B cell (primary cell): ENCODE results near the gene HS6ST3. TPM values are rescaled to one million over a fixed set of nuclear protein-coding genes. Genes with fewer than 3 reads are reported as not detected.
"Not testable (repeated sequence)": the region's sequence is repeated elsewhere in the genome, so short reads cannot be mapped to it uniquely, and the experiment has no call there.

Experiments
- ATAC-seq: fragments of 200-7000 bp; cut with Tn5 transposase; one replicate; pipeline ENCODE4 v1.10.0; 2021; ENCODE audit warnings: low read depth, mild to moderate bottlenecking, moderate number of reproducible peaks, moderate library complexity
- CTCF ChIA-PET: fragments of 350-600 bp; sonication (Branson Sonifier 250); formaldehyde crosslinking; loops from one replicate; lab custom pipeline; 2021; ENCODE audit warnings: antibody characterized with exemption, inconsistent platforms; lab: Charles Lee
- POLR2A ChIA-PET: fragments of 350-600 bp; sonication (Branson Sonifier 250); formaldehyde crosslinking; loops from one replicate; lab custom pipeline; 2021; ENCODE audit warnings: antibody characterized with exemption; lab: Charles Lee
- DNase-seq: peaks from one replicate; pipeline ENCODE4 v3.0.0; 2013
- H2AFZ ChIP-seq: 2 replicates; pipeline ENCODE4 v1.6.1; 2012; ENCODE audit warnings: mild to moderate bottlenecking, low read depth, low read length; ENCODE audit not compliant: insufficient read depth, poor library complexity, severe bottlenecking
- H3K27ac ChIP-seq, 2 donors: 1 replicate in 1 of 2; 2 replicates in 1 of 2; pipeline ENCODE4 v1.5.1; 2012 to 2013; ENCODE audit warnings: low read length in 2 of 2, mild to moderate bottlenecking in 2 of 2, moderate library complexity in 1 of 2
- H3K27me3 ChIP-seq, 4 experiments: fragments of 200-600 bp in 1 of 4; sonication (generic) in 1 of 4; replicated peaks in 1 of 4; 1 replicate in 2 of 4; 2 replicates in 2 of 4; pipeline versions ENCODE4 v1.6.1 to v1.7.0; 2013 to 2016; ENCODE audit warnings: low read length in 3 of 4, mild to moderate bottlenecking in 2 of 4, mixed read lengths in 1 of 4, moderate library complexity in 1 of 4; ENCODE audit not compliant: insufficient read depth in 4 of 4, control insufficient read depth in 3 of 4; ENCODE audit errors: control extremely low read depth in 1 of 4
- H3K36me3 ChIP-seq, 2 experiments: replicated peaks in 1 of 2; 1 replicate in 1 of 2; 2 replicates in 1 of 2; pipeline versions ENCODE4 v1.6.1 to v1.7.1; 2013; ENCODE audit warnings: low read length in 1 of 2; ENCODE audit not compliant: insufficient read depth in 2 of 2, control insufficient read depth in 1 of 2; ENCODE audit errors: control extremely low read depth in 1 of 2, extremely low read depth in 1 of 2
- H3K4me1 ChIP-seq, 2 donors: fragments of 200-600 bp in 1 of 2; sonication (generic) in 1 of 2; 1 replicate in 1 of 2; 2 replicates in 1 of 2; pipeline versions ENCODE4 v1.5.1 to v1.6.1; 2013 to 2017; ENCODE audit warnings: low read length in 2 of 2; ENCODE audit not compliant: control insufficient read depth in 2 of 2, insufficient read depth in 2 of 2
- H3K4me2 ChIP-seq: replicated peaks from 2 replicates; pipeline ENCODE3; 2012; ENCODE audit warnings: mild to moderate bottlenecking, low read depth, low read length; ENCODE audit not compliant: poor library complexity, severe bottlenecking
- H3K4me3 ChIP-seq, 5 experiments: fragments of 200-600 bp in 1 of 5; sonication (generic) in 1 of 5; 1 replicate in 3 of 5; 2 replicates in 2 of 5; pipeline versions ENCODE4 v1.5.1 to v1.7.0; 2011 to 2016; ENCODE audit warnings: low read length in 4 of 5, mild to moderate bottlenecking in 4 of 5, low read depth in 2 of 5, control low read depth in 1 of 5, moderate library complexity in 1 of 5; ENCODE audit not compliant: insufficient read depth in 1 of 5; ENCODE audit errors: control extremely low read depth in 1 of 5, extremely low read depth in 1 of 5
- H3K79me2 ChIP-seq: fragments of 200-600 bp; sonication (generic); one replicate; pipeline ENCODE4 v1.6.0; 2016; ENCODE audit warnings: low read length; ENCODE audit not compliant: control insufficient read depth, insufficient read depth
- H3K9ac ChIP-seq: fragments of 200-600 bp; sonication (generic); 2 replicates; pipeline ENCODE4 v1.6.1; 2017; ENCODE audit warnings: mild to moderate bottlenecking, low read length, moderate library complexity
- H3K9me3 ChIP-seq, 3 donors: one replicate each; pipeline versions ENCODE4 v1.6.1 to v1.7.1; 2013; ENCODE audit warnings: low read length in 2 of 3; ENCODE audit not compliant: control insufficient read depth in 2 of 3, insufficient read depth in 1 of 3; ENCODE audit errors: control extremely low read depth in 1 of 3
- H4K20me1 ChIP-seq: 2 replicates; pipeline ENCODE4 v1.6.0; 2012; ENCODE audit warnings: mild to moderate bottlenecking, low read length; ENCODE audit not compliant: insufficient read depth, control insufficient read depth, poor library complexity, severe bottlenecking
- H3K27ac Mint-ChIP-seq: one replicate; pipeline ENCODE4 v1.8.0; 2021; ENCODE audit warnings: mixed read lengths
- H3K27me3 Mint-ChIP-seq: one replicate; pipeline ENCODE4 v1.8.0; 2021; ENCODE audit warnings: mixed read lengths
- H3K4me1 Mint-ChIP-seq: one replicate; pipeline ENCODE4 v1.8.0; 2021; ENCODE audit warnings: mixed read lengths
- H3K4me3 Mint-ChIP-seq: one replicate; pipeline ENCODE4 v1.8.0; 2021; ENCODE audit warnings: mixed read lengths
- H3K9me3 Mint-ChIP-seq: one replicate; pipeline ENCODE4 v1.8.0; 2022; ENCODE audit warnings: mixed read lengths; ENCODE audit not compliant: insufficient read depth
- WGBS: methylation state at CpG from one replicate; pipeline ENCODE4 v1.1.5; 2013; ENCODE audit warnings: missing lambda C conversion rate; ENCODE audit not compliant: insufficient coverage; 5-methylcytosine and 5-hydroxymethylcytosine counted together
- intact Hi-C: fragments of 100-400 bp; cut with micrococcal nuclease; formaldehyde crosslinking; loops from one replicate; pipeline ENCODE4 v1.10.0; 2022
- polyA plus RNA-seq: library from polyadenylated mRNA; depleted of rRNA; stranded (reverse); fragments of >200 nt; gene quantifications from 2 replicates; pipeline ENCODE4 v1.2.3, GENCODE V29; 2012
- total RNA-seq, 2 donors: library from RNA; stranded (reverse); fragments of 120-200 nt in 1 of 2; gene quantifications; 1 replicate in 1 of 2; 2 replicates in 1 of 2; pipeline versions ENCODE4 v1.2.3 to v1.2.4, GENCODE V29; 2013 to 2022

HS6ST3 gene
- total and polyA plus RNA-seq, 2 donors (not counting 1 experiment from before 2014, with no cell fraction given): not detected

- H3K4me1 Mint-ChIP-seq, H3K27ac Mint-ChIP-seq, H3K9me3 Mint-ChIP-seq, H3K4me2 ChIP-seq, H2AFZ ChIP-seq, H3K79me2 ChIP-seq, intact Hi-C loops, H3K27ac ChIP-seq, POLR2A ChIA-PET, H3K9ac ChIP-seq, H3K4me3 ChIP-seq, H3K4me1 ChIP-seq, H4K20me1 ChIP-seq, H3K36me3 ChIP-seq, CTCF ChIA-PET, DNase-seq, H3K4me3 Mint-ChIP-seq, ATAC-seq: not testable (repeated sequence)
- H3K9me3 ChIP-seq: peaks cover 0 to 23% (median 0%) of the 10 kb centered on the region in 3 donors
- no CpG with 5 or more reads among the region's 5 CpGs for WGBS
- peaks cover 0 to 17% (median 2%) of the 10 kb centered on the region in 4 experiments for H3K27me3 ChIP-seq
- peaks cover 15% of the 10 kb centered on the region for H3K27me3 Mint-ChIP-seq
Observed at GRCh38 chr13:96051491-96051890, 38.4 kb upstream of the HS6ST3 start.

- intact Hi-C loops, H3K27ac Mint-ChIP-seq, H3K9me3 Mint-ChIP-seq, DNase-seq, CTCF ChIA-PET, H3K4me1 Mint-ChIP-seq, H3K27ac ChIP-seq, H3K4me3 ChIP-seq, H3K36me3 ChIP-seq, H4K20me1 ChIP-seq, H3K4me2 ChIP-seq, ATAC-seq, H3K79me2 ChIP-seq, H3K9ac ChIP-seq, POLR2A ChIA-PET, H3K4me1 ChIP-seq, H2AFZ ChIP-seq: not testable (repeated sequence)
- H3K9me3 ChIP-seq: peaks cover 0 to 18% (median 0%) of the 10 kb centered on the region in 3 donors
- peaks cover 0 to 17% (median 2%) of the 10 kb centered on the region in 4 experiments for H3K27me3 ChIP-seq
- WGBS: no CpG with 5 or more reads among the region's 3 CpGs
- Mint-ChIP-seq H3K4me3 (peak overlapping the region; percentile 94), H3K27me3 (peaks cover 15% of the 10 kb centered on the region)
Observed at GRCh38 chr13:96051946-96052345, 38.0 kb upstream of the HS6ST3 start.
